Measurements from ENCODE around the gene SCN11A.

DNA sequence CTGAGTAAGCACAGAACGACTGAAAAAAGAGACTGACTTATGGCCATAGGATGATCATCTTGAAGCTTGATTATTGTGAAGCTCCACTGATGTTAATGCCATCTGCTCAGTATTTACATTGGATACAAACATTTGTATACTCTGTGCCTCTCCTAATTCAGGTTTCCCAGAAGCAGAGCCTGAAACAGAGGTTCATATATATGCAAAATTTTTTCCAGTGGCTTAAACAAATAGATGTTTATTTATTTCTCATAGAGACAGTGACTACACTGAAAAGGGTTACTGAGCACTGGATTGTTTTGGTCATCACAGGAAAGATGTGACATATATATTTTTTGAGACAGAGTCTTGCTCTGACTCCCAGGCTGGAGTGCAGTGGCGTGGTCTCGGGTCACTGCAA is 36.3 kb downstream of the SCN11A start:
- TF ChIP-seq, protein P1, sequence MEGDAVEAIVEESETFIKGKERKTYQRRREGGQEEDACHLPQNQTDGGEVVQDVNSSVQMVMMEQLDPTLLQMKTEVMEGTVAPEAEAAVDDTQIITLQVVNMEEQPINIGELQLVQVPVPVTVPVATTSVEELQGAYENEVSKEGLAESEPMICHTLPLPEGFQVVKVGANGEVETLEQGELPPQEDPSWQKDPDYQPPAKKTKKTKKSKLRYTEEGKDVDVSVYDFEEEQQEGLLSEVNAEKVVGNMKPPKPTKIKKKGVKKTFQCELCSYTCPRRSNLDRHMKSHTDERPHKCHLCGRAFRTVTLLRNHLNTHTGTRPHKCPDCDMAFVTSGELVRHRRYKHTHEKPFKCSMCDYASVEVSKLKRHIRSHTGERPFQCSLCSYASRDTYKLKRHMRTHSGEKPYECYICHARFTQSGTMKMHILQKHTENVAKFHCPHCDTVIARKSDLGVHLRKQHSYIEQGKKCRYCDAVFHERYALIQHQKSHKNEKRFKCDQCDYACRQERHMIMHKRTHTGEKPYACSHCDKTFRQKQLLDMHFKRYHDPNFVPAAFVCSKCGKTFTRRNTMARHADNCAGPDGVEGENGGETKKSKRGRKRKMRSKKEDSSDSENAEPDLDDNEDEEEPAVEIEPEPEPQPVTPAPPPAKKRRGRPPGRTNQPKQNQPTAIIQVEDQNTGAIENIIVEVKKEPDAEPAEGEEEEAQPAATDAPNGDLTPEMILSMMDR (IDR thresholded peaks at IDR 0.05; ENCODE audit: borderline replicate concordance, extremely low read depth, low read length, poor library complexity, severe bottlenecking): no peak
- TF ChIP-seq EZH2 (IDR thresholded peaks at IDR 0.05; ENCODE audit: borderline replicate concordance, low read depth, low read length, severe bottlenecking): no peak
